H9 (cell line): ENCODE data around the gene NIT2. TPM values are rescaled to one million over a fixed set of nuclear protein-coding genes. Genes with fewer than 3 reads are reported as not detected.

Experiments
- DNase-seq: peaks from one replicate; pipeline ENCODE4 v3.0.0-alpha.2; 2017
- H2AFZ ChIP-seq: one replicate; pipeline ENCODE4 v1.6.1; 2013; ENCODE audit warnings: mild to moderate bottlenecking, low read length, control low read depth, moderate library complexity
- H2AK5ac ChIP-seq: 2 replicates; pipeline ENCODE4 v1.6.1; 2013; ENCODE audit warnings: low read length, control low read depth, mixed read lengths; ENCODE audit not compliant: insufficient read length
- H2BK120ac ChIP-seq: one replicate; pipeline ENCODE4 v1.6.1; 2013; ENCODE audit warnings: low read depth, mild to moderate bottlenecking, low read length, control low read depth, inconsistent platforms; ENCODE audit not compliant: poor library complexity, severe bottlenecking
- H2BK12ac ChIP-seq: 2 replicates; pipeline ENCODE4 v1.6.1; 2013; ENCODE audit warnings: low read length, control low read depth, mixed read lengths, low read depth; ENCODE audit not compliant: insufficient read length
- H2BK15ac ChIP-seq: 2 replicates; pipeline ENCODE4 v1.6.1; 2013; ENCODE audit warnings: low read depth, low read length, control low read depth
- H2BK20ac ChIP-seq: one replicate; pipeline ENCODE4 v1.6.1; 2013; ENCODE audit warnings: low read depth, mild to moderate bottlenecking, low read length, control low read depth, inconsistent platforms; ENCODE audit not compliant: poor library complexity, severe bottlenecking
- H2BK5ac ChIP-seq: 2 replicates; pipeline ENCODE4 v1.6.1; 2013; ENCODE audit warnings: low read length, control low read depth, mixed read lengths; ENCODE audit not compliant: insufficient read length
- H3K14ac ChIP-seq: 2 replicates; pipeline ENCODE4 v1.6.1; 2013; ENCODE audit warnings: low read length, control low read depth; ENCODE audit not compliant: insufficient read depth
- H3K18ac ChIP-seq: 2 replicates; pipeline ENCODE4 v1.6.1; 2013; ENCODE audit warnings: low read depth, mild to moderate bottlenecking, mixed read lengths, low read length, control low read depth; ENCODE audit not compliant: insufficient read length
- H3K23ac ChIP-seq: 2 replicates; pipeline ENCODE4 v1.6.1; 2013; ENCODE audit warnings: low read length, control low read depth, mixed read lengths, low read depth; ENCODE audit not compliant: insufficient read length
- H3K23me2 ChIP-seq: 2 replicates; pipeline ENCODE4 v1.6.1; 2013; ENCODE audit warnings: low read depth, mild to moderate bottlenecking, mixed read lengths, low read length, control low read depth; ENCODE audit not compliant: insufficient read length, poor library complexity, severe bottlenecking
- H3K27ac ChIP-seq: 2 replicates; pipeline ENCODE4 v1.5.1; 2013; ENCODE audit warnings: low read length, control low read depth, mixed read lengths, low read depth; ENCODE audit not compliant: insufficient read length
- H3K27me3 ChIP-seq: 2 replicates; pipeline ENCODE4 v1.6.1; 2013; ENCODE audit warnings: low read length, control low read depth, inconsistent platforms; ENCODE audit not compliant: insufficient read depth
- H3K4ac ChIP-seq: 2 replicates; pipeline ENCODE4 v1.6.1; 2013; ENCODE audit warnings: low read depth, mild to moderate bottlenecking, control low read depth, inconsistent platforms, low read length, moderate library complexity
- H3K4me1 ChIP-seq: 2 replicates; pipeline ENCODE4 v1.6.1; 2013; ENCODE audit warnings: low read length, control low read depth, inconsistent platforms; ENCODE audit not compliant: insufficient read depth
- H3K4me2 ChIP-seq: 2 replicates; pipeline ENCODE4 v1.6.1; 2013; ENCODE audit warnings: low read length, control low read depth, mixed read lengths; ENCODE audit not compliant: insufficient read length, insufficient read depth
- H3K56ac ChIP-seq: 2 replicates; pipeline ENCODE4 v1.6.1; 2013; ENCODE audit warnings: low read depth, mild to moderate bottlenecking, mixed read lengths, low read length, control low read depth; ENCODE audit not compliant: insufficient read length
- H3K79me1 ChIP-seq: 2 replicates; pipeline ENCODE4 v1.6.1; 2013; ENCODE audit warnings: low read depth, mild to moderate bottlenecking, moderate library complexity, low read length, control low read depth, inconsistent platforms; ENCODE audit not compliant: insufficient read depth, poor library complexity, severe bottlenecking
- H3K79me2 ChIP-seq: 2 replicates; pipeline ENCODE4 v1.6.1; 2013; ENCODE audit warnings: low read length, control low read depth, inconsistent platforms; ENCODE audit not compliant: insufficient read depth
- H3K9ac ChIP-seq: 2 replicates; pipeline ENCODE4 v1.6.1; 2013; ENCODE audit warnings: low read length, control low read depth, mixed read lengths; ENCODE audit not compliant: insufficient read length; ENCODE audit errors: extremely low read depth
- H3K9me3 ChIP-seq: one replicate; pipeline ENCODE4 v1.6.1; 2013; ENCODE audit warnings: low read depth, low read length, inconsistent platforms; ENCODE audit not compliant: control insufficient read depth
- H3T11ph ChIP-seq: one replicate; pipeline ENCODE4 v1.6.1; 2013; ENCODE audit warnings: mild to moderate bottlenecking, low read length, control low read depth, inconsistent platforms
- H4K20me1 ChIP-seq: one replicate; pipeline ENCODE4 v1.6.1; 2013; ENCODE audit not compliant: control insufficient read depth, insufficient read length, insufficient read depth
- H4K5ac ChIP-seq: 2 replicates; pipeline ENCODE4 v1.6.1; 2013; ENCODE audit warnings: low read depth, mild to moderate bottlenecking, mixed read lengths, low read length, control low read depth; ENCODE audit not compliant: insufficient read length
- H4K8ac ChIP-seq: replicated peaks from 2 replicates; pipeline ENCODE4 v1.6.1; 2013; ENCODE audit warnings: low read length, control low read depth, mixed read lengths, low read depth; ENCODE audit not compliant: insufficient read length
- H4K91ac ChIP-seq: 2 replicates; pipeline ENCODE4 v1.6.1; 2013; ENCODE audit warnings: low read depth, mild to moderate bottlenecking, moderate library complexity, mixed read lengths, low read length, control low read depth; ENCODE audit not compliant: insufficient read length
- H3K27ac Mint-ChIP-seq, 3 experiments: 2 replicates in 2 of 3; 3 replicates in 1 of 3; pipeline ENCODE4 v1.8.0; 2020 to 2021; ENCODE audit warnings: mixed read lengths in 3 of 3, mild to moderate bottlenecking in 1 of 3, moderate library complexity in 1 of 3
- H3K27me3 Mint-ChIP-seq: 2 replicates; pipeline ENCODE4 v1.8.0; 2021; ENCODE audit warnings: low read depth, mild to moderate bottlenecking, moderate library complexity, mixed read lengths
- H3K36me3 Mint-ChIP-seq, 3 experiments: 2 replicates in 2 of 3; 3 replicates in 1 of 3; pipeline ENCODE4 v1.8.0; 2020 to 2021; ENCODE audit warnings: low read depth in 3 of 3, mixed read lengths in 3 of 3; ENCODE audit not compliant: insufficient read depth in 1 of 3
- H3K4me1 Mint-ChIP-seq, 2 experiments: 2 replicates each; pipeline ENCODE4 v1.8.0; 2020; ENCODE audit warnings: mixed read lengths in 2 of 2
- H3K4me3 Mint-ChIP-seq, 2 experiments: 2 replicates in 1 of 2; 3 replicates in 1 of 2; pipeline ENCODE4 v1.8.0; 2020 to 2021; ENCODE audit warnings: mild to moderate bottlenecking in 2 of 2, mixed read lengths in 2 of 2, moderate library complexity in 1 of 2
- H3K9me3 Mint-ChIP-seq, 2 experiments: 2 replicates in 1 of 2; 3 replicates in 1 of 2; pipeline ENCODE4 v1.8.0; 2020; ENCODE audit warnings: mild to moderate bottlenecking in 2 of 2, mixed read lengths in 2 of 2, moderate library complexity in 1 of 2
- WGBS: extraction: QIAGEN DNeasy Blood & Tissue Kit; methylation state at CpG from one replicate; pipeline ENCODE4 v1.1.7; 2013; ENCODE audit warnings: missing lambda C conversion rate, low lambda C conversion rate, mixed read lengths; ENCODE audit not compliant: insufficient read length; ENCODE audit errors: extremely low coverage; 5-methylcytosine and 5-hydroxymethylcytosine counted together
- total RNA-seq: library from RNA; stranded (reverse); gene quantifications from 2 replicates; pipeline ENCODE4 v1.2.1, GENCODE V29; 2021
- TF ChIP-seq, protein P1 (sequence below): fragments of 200-600 bp; sonication (generic); conservative IDR thresholded peaks from 3 replicates; pipeline ENCODE4 v1.8.0; 2021; ENCODE audit warnings: antibody characterized with exemption, mild to moderate bottlenecking

The NIT2 gene
- total RNA-seq, 1 experiment from 2014 or later: 26.6 TPM

DNA sequence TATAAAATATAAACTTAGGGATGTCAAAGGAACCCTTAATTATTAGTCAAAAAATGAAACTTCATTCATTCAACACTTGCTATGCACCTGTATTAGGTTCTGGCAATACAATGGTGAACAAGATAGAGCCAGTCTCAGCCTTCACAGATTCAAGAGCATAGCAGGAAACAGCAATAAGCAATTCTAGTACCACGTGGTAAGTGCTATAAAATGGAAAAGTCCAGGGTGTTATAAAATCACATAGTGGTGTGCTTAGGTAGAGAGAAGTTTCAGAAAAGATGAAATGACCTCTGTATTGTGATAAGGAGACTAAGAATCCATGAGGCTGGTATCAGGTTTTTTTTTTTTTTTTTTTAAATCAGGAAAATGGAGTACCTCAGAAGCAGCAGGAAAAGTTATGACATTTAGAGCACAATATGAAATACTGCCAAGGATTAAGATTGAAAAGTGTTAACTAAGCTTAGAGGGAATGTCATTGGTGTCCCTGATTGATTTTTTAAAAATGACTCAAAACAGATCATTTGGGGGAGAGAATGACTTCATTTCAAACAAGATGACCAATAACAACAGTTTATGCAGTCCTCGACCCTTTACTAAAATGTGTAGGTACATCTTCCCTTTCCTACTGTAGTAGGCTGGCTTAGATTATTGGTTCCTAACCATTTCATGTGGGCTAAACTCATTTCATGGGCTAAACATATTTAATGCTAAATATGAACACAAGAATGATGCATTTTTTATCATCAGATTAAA is 61.3 kb downstream of the NIT2 start:
- DNase-seq: no peak
- no peak overlapping the region for H4K5ac ChIP-seq
- H3K23me2 ChIP-seq: peaks cover 6% of the 10 kb centered on the region
- H4K8ac ChIP-seq: no peak overlapping the region
- no peak overlapping the region for H2BK12ac ChIP-seq
- H3K4me1 ChIP-seq: 0 out of 2 replicates have a peak, but pooled peaks cover 2% of the 10 kb centered on the region
- peaks cover 0 to 17% (median 4%) of the 10 kb centered on the region in 3 experiments; a peak in 4 of 7 replicates for H3K36me3 Mint-ChIP-seq
- no peak overlapping the region for H3K9ac ChIP-seq
- no peak overlapping the region for H2AK5ac ChIP-seq
- H3K4ac ChIP-seq: no peak overlapping the region
- H3K56ac ChIP-seq: no peak overlapping the region
- no peak overlapping the region for H3K27ac ChIP-seq
- H3K4me2 ChIP-seq: no peak overlapping the region
- peaks cover 20 to 26% of the 10 kb centered on the region in 2 experiments for H3K4me1 Mint-ChIP-seq
- H3K27ac Mint-ChIP-seq: no peak overlapping the region; a peak in 2 of 7 replicates
- H2BK20ac ChIP-seq: no peak overlapping the region
- TF ChIP-seq, protein P1, sequence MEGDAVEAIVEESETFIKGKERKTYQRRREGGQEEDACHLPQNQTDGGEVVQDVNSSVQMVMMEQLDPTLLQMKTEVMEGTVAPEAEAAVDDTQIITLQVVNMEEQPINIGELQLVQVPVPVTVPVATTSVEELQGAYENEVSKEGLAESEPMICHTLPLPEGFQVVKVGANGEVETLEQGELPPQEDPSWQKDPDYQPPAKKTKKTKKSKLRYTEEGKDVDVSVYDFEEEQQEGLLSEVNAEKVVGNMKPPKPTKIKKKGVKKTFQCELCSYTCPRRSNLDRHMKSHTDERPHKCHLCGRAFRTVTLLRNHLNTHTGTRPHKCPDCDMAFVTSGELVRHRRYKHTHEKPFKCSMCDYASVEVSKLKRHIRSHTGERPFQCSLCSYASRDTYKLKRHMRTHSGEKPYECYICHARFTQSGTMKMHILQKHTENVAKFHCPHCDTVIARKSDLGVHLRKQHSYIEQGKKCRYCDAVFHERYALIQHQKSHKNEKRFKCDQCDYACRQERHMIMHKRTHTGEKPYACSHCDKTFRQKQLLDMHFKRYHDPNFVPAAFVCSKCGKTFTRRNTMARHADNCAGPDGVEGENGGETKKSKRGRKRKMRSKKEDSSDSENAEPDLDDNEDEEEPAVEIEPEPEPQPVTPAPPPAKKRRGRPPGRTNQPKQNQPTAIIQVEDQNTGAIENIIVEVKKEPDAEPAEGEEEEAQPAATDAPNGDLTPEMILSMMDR: no peak
- no CpG with 5 or more reads among the region's 2 CpGs for WGBS
- no peak overlapping the region for H2AFZ ChIP-seq
- no peaks in the 10 kb centered on the region for H3K9me3 ChIP-seq
- H3K9me3 Mint-ChIP-seq: no peaks in the 10 kb centered on the region
- no peak overlapping the region for H3K18ac ChIP-seq
- H2BK120ac ChIP-seq: no peak overlapping the region
- H2BK15ac ChIP-seq: no peak overlapping the region
- no peak overlapping the region for H4K91ac ChIP-seq
- peaks cover 2% of the 10 kb centered on the region for H3K27me3 Mint-ChIP-seq
- H2BK5ac ChIP-seq: no peak overlapping the region
- H3T11ph ChIP-seq: no peak overlapping the region
- H3K23ac ChIP-seq: no peak overlapping the region
- H4K20me1 ChIP-seq: no peaks in the 10 kb centered on the region
- no peaks in the 10 kb centered on the region for H3K27me3 ChIP-seq
- H3K79me2 ChIP-seq: peaks cover 39% of the 10 kb centered on the region; the same call in 1 of the 2 replicates
- peaks cover 3% of the 10 kb centered on the region for H3K79me1 ChIP-seq
- H3K4me3 Mint-ChIP-seq: no peak overlapping the region
- no peak overlapping the region for H3K14ac ChIP-seq
